AG04450 (cell line): ENCODE data around the gene TFCP2. TPM values are rescaled to one million over a fixed set of nuclear protein-coding genes. Genes with fewer than 3 reads are reported as not detected.

Experiments used
- CTCF ChIA-PET: fragments of 300-600, 350-600 bp; formaldehyde crosslinking; extraction: SDS; loops from one replicate; lab custom pipeline; 2022; ENCODE audit warnings: antibody characterized with exemption, inconsistent platforms; lab: Charles Lee
- POLR2A ChIA-PET: fragments of 350-600 bp; formaldehyde crosslinking; extraction: SDS; loops from one replicate; lab custom pipeline; 2021; ENCODE audit warnings: antibody characterized with exemption, inconsistent platforms; lab: Yijun Ruan, JAX
- DNase-seq: peaks from one replicate; pipeline ENCODE4 v3.0.0-alpha.2; 2011; ENCODE audit warnings: low read depth, low spot score
- H3K27ac ChIP-seq: one replicate; pipeline ENCODE4 v1.5.1; 2012; ENCODE audit warnings: low read depth, low read length, control low read depth
- H3K27me3 ChIP-seq: one replicate; pipeline ENCODE4 v1.6.0; 2012; ENCODE audit warnings: low read length; ENCODE audit not compliant: control insufficient read depth, insufficient read depth
- H3K4me3 ChIP-seq: 2 replicates; pipeline ENCODE4 v1.5.1; 2011; ENCODE audit warnings: mild to moderate bottlenecking, low read depth, low read length, control low read depth
- H3K9me3 ChIP-seq: 2 replicates; pipeline ENCODE4 v1.5.1; 2012; ENCODE audit warnings: low read length; ENCODE audit not compliant: control insufficient read depth, insufficient read depth
- CTCF ChIP-seq: IDR thresholded peaks from 2 replicates; pipeline ENCODE4 v1.5.1; 2011; ENCODE audit warnings: low read depth, low read length, control low read depth, inconsistent platforms
- polyA plus RNA-seq: library from polyadenylated mRNA; depleted of rRNA; stranded (reverse); fragments of >200 nt; gene quantifications from 2 replicates; pipeline ENCODE4 v1.2.3, GENCODE V29; 2011

The TFCP2 gene
- polyA plus RNA-seq, 1 experiment = 24.9 TPM

GRCh38 chr12:51147309-51147708, 25.6 kb downstream of the TFCP2 start:
- no peak for DNase-seq
- H3K27ac ChIP-seq = no peak overlapping the region
- H3K9me3 ChIP-seq = no peaks in the 10 kb centered on the region
- ChIA-PET POLR2A (no interaction called here), CTCF (no interaction called here)
- H3K4me3 ChIP-seq = no peak overlapping the region
- H3K27me3 ChIP-seq = no peaks in the 10 kb centered on the region
- TF ChIP-seq CTCF = no peak

DNA sequence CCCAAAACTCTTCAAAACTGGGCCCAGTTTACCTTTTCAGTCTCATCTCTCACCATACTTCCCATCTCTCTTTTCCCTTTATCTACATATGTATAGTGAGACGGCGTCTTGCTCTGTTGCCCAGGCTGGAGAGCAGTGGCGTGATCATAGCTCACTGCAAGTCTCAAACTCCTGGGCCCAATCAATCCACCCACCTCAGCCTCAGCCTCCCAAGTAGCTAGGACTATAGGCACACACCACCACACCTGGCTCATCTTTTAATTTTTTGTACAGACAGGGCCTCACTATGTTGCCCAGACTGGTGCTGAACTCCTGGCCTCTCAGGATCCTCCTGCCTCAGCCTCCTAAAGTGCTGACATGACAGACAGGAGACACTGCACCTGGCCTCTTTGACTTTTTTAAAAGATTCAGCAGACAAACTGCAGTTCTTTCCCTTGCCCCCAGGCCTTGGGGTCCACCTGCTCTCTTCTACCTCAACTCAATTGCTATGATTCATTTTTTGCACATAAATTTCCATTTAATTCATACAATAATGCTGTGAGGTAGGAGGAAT, 33.6 kb downstream of the TFCP2 start:
- POLR2A ChIA-PET = no interaction called here
- no peak for TF ChIP-seq CTCF
- H3K4me3 ChIP-seq = no peak overlapping the region
- CTCF ChIA-PET = no interaction called here
- no peaks in the 10 kb centered on the region for H3K9me3 ChIP-seq
- no peak for DNase-seq
- H3K27ac ChIP-seq = no peak overlapping the region
- no peaks in the 10 kb centered on the region for H3K27me3 ChIP-seq

GRCh38 chr12:51132693-51133092, 40.2 kb downstream of the TFCP2 start:
- ChIA-PET CTCF (no interaction called here), POLR2A (no interaction called here)
- no peak overlapping the region for H3K4me3 ChIP-seq
- no peak for TF ChIP-seq CTCF
- no peak overlapping the region for H3K27ac ChIP-seq
- no peaks in the 10 kb centered on the region for H3K9me3 ChIP-seq
- DNase-seq = no peak
- H3K27me3 ChIP-seq = no peaks in the 10 kb centered on the region

DNA sequence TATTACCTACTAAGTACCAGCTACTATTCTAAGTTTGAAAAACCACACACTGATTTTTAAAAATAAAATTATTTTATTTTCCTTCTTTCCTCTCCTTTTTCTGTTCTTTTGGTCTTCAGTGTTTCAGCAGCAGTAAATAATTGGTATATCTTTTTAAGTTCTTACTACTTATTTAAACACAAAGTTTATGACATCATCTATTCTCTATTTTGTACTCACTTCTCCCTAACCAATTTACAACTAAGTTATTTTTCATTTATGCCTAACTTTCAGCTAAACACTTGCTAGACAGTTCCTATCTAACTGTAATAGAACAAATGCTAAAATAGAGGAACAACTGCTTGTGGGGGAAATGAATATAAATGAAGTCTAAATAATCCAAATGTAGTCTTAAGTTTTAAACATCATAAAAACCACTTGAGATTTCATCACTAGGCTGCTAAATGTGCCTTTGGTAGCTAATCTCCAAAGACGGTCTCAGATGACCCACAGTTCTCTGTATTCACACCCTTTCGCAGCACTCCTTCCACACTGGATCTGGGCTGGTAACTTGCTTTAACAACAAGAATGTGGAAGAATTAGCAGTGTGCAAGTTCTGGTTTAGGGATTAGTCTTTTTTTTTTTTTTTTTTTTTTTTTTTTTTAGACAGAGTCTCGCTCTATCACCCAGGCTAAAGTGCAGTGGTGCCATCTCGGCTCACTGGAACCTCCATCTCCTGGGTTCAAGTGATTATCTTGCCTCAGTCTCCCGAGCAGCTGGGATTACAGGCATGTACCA, 41.0 kb downstream of the TFCP2 start:
- ChIA-PET POLR2A (interaction anchor here (0.7 kb wide), 1 partner anchor 107 kb away, joined by 3 read pairs; the partner anchor contains the start of gene DAZAP2), CTCF (interaction anchor here (1.0 kb wide), 1 partner anchor 209 kb away, joined by 3 read pairs; no protein-coding TSS in a partner anchor)
- Histone ChIP-seq H3K4me3 (no peak overlapping the region), H3K27me3 (no peaks in the 10 kb centered on the region), H3K9me3 (no peaks in the 10 kb centered on the region), H3K27ac (no peak overlapping the region)
- no peak for TF ChIP-seq CTCF
- no peak for DNase-seq

- POLR2A ChIA-PET = interaction anchor here (0.6 to 1.9 kb wide), 2 partner anchors 45 to 1561 kb away, joined by 4 to 7 read pairs; partner anchors contain the start of gene CSRNP2
- Histone ChIP-seq H3K27ac (no peak overlapping the region), H3K27me3 (no peaks in the 10 kb centered on the region), H3K9me3 (no peaks in the 10 kb centered on the region), H3K4me3 (no peak overlapping the region)
- no peak for TF ChIP-seq CTCF
- CTCF ChIA-PET = interaction anchor here (0.7 to 1.7 kb wide), 2 partner anchors 212 to 363 kb away, joined by 5 read pairs; no protein-coding TSS in a partner anchor
- DNase-seq = no peak
These were observed 44.0 kb downstream of the TFCP2 start for GRCh38 chr12:51128919-51129318.
